GM21390 (cell line): ENCODE measurements around the gene D2HGDH.
"Not testable (repeated sequence)": the region's sequence is repeated elsewhere in the genome, so short reads cannot be mapped to it uniquely, and the experiment has no call there.

Source experiments
- ATAC-seq: cut with Tn5 transposase; IDR thresholded peaks from one replicate; pipeline ENCODE4 v1.9.1; 2021; ENCODE audit not compliant: unreplicated experiment

D2HGDH gene

GRCh38 chr2:241817821-241818215 lies 83.4 kb downstream of the D2HGDH start:
- not testable (repeated sequence) for ATAC-seq
